GM10266 (cell line): ENCODE results near the gene FRS2.

Source experiments
- DNase-seq: peaks from one replicate; pipeline ENCODE4 v3.0.0; 2012; ENCODE audit errors: extremely low spot score
- CTCF ChIP-seq: IDR thresholded peaks from 2 replicates; pipeline ENCODE4 v1.5.1; 2012; ENCODE audit warnings: mild to moderate bottlenecking, low read depth; ENCODE audit not compliant: control insufficient read depth, insufficient read depth; ENCODE audit errors: missing control alignments

Gene FRS2

GRCh38 chr12:69623970-69624369 lies 153.8 kb downstream of the FRS2 start:
- DNase-seq, result no peak
- TF ChIP-seq CTCF, result no peak

GRCh38 chr12:69627501-69627900 lies 157.3 kb downstream of the FRS2 start:
- TF ChIP-seq CTCF, result no peak
- no peak for DNase-seq
